ENCODE measurements around the gene IL1B.

IL1B gene

DNA sequence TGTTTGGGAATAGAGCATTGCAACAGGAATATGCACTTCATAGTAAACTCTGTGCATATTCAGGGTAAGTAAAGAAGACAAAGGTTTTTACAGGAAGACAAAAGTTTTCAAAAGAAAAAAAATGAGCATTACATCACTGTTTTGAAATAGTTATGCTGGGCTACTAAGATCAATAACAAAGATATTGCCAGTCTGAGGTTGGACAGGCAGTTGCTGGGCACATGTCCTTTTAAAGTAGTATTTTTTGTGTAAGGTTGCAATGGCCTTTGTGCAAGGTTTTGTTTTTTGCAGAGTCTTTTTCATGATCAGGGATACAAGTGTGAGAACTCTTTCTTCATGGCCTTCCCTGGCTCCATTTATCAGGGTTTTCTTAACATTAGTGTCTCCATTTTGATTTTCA is 16.2 kb downstream of the IL1B start:
- H3K79me2 ChIP-seq (ENCODE audit: insufficient read depth, low read depth): no peaks in the 10 kb centered on the region
- no peak overlapping the region for H3K4me3 ChIP-seq (IDR thresholded peaks at IDR 0.05; ENCODE audit: insufficient read depth, low read depth, low read length)
- H2AFZ ChIP-seq (ENCODE audit: low read depth): no peak overlapping the region
- no peak overlapping the region for H3K4me2 ChIP-seq
- no peak overlapping the region for H3K27ac ChIP-seq
- H4K20me1 ChIP-seq (ENCODE audit: insufficient read depth): no peaks in the 10 kb centered on the region
- no peak overlapping the region for H3K9ac ChIP-seq
- no peaks in the 10 kb centered on the region for H3K27me3 ChIP-seq (ENCODE audit: insufficient read depth, low read depth)
- TF ChIP-seq, protein P1, sequence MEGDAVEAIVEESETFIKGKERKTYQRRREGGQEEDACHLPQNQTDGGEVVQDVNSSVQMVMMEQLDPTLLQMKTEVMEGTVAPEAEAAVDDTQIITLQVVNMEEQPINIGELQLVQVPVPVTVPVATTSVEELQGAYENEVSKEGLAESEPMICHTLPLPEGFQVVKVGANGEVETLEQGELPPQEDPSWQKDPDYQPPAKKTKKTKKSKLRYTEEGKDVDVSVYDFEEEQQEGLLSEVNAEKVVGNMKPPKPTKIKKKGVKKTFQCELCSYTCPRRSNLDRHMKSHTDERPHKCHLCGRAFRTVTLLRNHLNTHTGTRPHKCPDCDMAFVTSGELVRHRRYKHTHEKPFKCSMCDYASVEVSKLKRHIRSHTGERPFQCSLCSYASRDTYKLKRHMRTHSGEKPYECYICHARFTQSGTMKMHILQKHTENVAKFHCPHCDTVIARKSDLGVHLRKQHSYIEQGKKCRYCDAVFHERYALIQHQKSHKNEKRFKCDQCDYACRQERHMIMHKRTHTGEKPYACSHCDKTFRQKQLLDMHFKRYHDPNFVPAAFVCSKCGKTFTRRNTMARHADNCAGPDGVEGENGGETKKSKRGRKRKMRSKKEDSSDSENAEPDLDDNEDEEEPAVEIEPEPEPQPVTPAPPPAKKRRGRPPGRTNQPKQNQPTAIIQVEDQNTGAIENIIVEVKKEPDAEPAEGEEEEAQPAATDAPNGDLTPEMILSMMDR (conservative IDR thresholded peaks at IDR 0.05; ENCODE audit: low read depth, low read length): no peak
- H3K36me3 ChIP-seq (ENCODE audit: insufficient read depth): no peaks in the 10 kb centered on the region
- peaks cover 10% of the 10 kb centered on the region for H3K4me1 ChIP-seq (ENCODE audit: low read depth, poor library complexity, severe bottlenecking)

DNA sequence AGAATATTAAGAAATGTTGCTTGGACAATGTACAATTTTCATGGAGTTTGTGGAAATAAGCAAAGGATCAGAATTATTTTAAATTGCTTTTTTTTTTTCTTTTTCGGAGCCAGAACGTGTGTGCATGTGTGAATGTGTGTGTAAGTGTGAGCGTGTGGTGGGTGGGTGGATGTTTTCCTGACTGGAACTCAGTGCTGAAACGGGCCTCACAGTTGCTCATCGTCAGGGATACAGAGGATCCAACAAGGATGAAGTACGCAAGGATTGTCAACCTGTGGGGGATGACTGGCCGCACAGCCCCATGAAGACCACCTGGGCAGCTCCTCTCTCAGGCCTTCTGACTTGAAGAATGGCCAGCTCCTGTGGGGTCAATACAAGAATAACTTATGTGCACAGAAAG is 17.5 kb downstream of the IL1B start:
- H3K9ac ChIP-seq: no peak overlapping the region
- H3K27ac ChIP-seq: no peak overlapping the region
- H4K20me1 ChIP-seq (ENCODE audit: insufficient read depth): no peaks in the 10 kb centered on the region
- TF ChIP-seq, protein P1 (conservative IDR thresholded peaks at IDR 0.05; ENCODE audit: low read depth, low read length): no peak
- peaks cover 10% of the 10 kb centered on the region for H3K4me1 ChIP-seq (ENCODE audit: low read depth, poor library complexity, severe bottlenecking)
- H3K27me3 ChIP-seq (ENCODE audit: insufficient read depth, low read depth): no peaks in the 10 kb centered on the region
- no peaks in the 10 kb centered on the region for H3K79me2 ChIP-seq (ENCODE audit: insufficient read depth, low read depth)
- H3K4me2 ChIP-seq: no peak overlapping the region
- no peaks in the 10 kb centered on the region for H3K36me3 ChIP-seq (ENCODE audit: insufficient read depth)
- no peak overlapping the region for H3K4me3 ChIP-seq (IDR thresholded peaks at IDR 0.05; ENCODE audit: insufficient read depth, low read depth, low read length)
- no peak overlapping the region for H2AFZ ChIP-seq (ENCODE audit: low read depth)

DNA sequence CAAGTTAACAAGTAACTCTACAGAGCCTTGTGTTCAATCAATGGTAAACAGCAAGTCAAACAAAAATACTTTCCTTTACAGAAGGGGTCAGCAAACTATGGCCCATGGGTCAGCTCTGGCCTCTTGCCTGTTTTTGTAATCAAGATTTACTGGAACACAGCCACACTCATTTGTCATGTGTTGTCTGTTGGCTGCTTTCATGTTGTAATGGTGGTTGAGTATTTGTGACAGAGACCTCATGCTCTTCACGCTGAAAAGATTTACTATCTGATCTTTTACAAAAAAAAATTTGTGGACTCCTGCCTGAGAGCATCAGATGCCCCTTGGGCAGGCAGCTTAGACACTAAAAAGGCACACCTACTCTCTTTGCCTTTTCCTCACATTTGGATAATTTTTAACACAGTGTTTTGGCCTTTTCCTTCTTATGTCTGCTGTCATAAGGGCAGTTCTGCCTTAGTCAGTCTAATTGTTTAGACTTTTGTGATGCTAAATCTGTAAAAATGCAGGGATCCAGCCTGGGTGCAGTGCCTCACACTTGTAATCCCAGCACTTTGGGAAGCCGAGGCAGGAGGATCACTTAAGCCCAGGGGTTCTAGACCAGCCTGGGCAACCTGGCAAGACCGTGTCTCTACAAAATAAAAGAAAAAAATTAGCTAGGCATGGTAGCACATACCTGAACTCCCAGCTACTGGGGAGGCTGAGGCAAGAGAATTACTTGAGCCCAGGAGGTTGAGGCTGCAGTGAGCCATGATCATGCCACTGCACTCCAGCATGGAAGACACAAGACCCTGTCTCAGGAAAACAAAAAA is 18.3 kb downstream of the IL1B start:
- H4K20me1 ChIP-seq (ENCODE audit: insufficient read depth): no peaks in the 10 kb centered on the region
- TF ChIP-seq, protein P1 (conservative IDR thresholded peaks at IDR 0.05; ENCODE audit: low read depth, low read length): no peak
- no peak overlapping the region for H3K27ac ChIP-seq
- no peaks in the 10 kb centered on the region for H3K27me3 ChIP-seq (ENCODE audit: insufficient read depth, low read depth)
- no peaks in the 10 kb centered on the region for H3K36me3 ChIP-seq (ENCODE audit: insufficient read depth)
- H2AFZ ChIP-seq (ENCODE audit: low read depth): no peak overlapping the region
- H3K4me2 ChIP-seq: no peak overlapping the region
- no peak overlapping the region for H3K9ac ChIP-seq
- no peaks in the 10 kb centered on the region for H3K79me2 ChIP-seq (ENCODE audit: insufficient read depth, low read depth)
- H3K4me3 ChIP-seq (IDR thresholded peaks at IDR 0.05; ENCODE audit: insufficient read depth, low read depth, low read length): no peak overlapping the region
- peaks cover 10% of the 10 kb centered on the region for H3K4me1 ChIP-seq (ENCODE audit: low read depth, poor library complexity, severe bottlenecking)

DNA sequence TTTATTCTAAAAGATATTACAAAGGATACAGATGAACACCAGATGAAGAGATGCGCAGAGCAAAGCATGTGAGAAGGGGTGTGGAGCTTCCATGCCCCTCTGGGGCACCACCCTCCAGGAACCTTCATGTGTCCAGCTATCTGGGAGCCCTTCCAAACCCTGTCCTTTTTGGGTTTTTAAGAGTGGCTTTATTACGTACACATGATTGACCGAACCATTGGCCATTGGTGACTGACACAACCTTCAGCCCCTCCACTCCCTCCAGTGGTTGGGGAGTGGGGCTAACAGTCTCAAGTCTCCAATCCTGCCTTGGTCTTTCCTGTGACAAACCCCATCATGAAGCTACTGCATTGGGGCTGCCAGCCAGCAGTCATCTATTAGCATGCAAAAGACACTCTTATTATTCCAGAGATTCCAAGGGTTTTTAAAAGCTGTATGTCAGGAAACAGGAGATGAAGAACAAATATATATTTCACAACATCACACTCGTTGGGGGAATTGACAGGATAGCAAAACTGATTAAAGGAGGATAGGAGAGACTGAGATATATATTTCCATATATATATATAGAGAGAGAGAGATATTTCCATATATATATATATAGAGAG is 19.4 kb downstream of the IL1B start:
- Histone ChIP-seq H3K79me2 (ENCODE audit: insufficient read depth, low read depth) (no peaks in the 10 kb centered on the region), H3K27me3 (ENCODE audit: insufficient read depth, low read depth) (no peaks in the 10 kb centered on the region), H2AFZ (ENCODE audit: low read depth) (no peak overlapping the region), H3K27ac (no peak overlapping the region), H4K20me1 (ENCODE audit: insufficient read depth) (no peaks in the 10 kb centered on the region), H3K4me3 (IDR thresholded peaks at IDR 0.05; ENCODE audit: insufficient read depth, low read depth, low read length) (no peak overlapping the region), H3K9ac (no peak overlapping the region), H3K4me2 (no peak overlapping the region), H3K36me3 (ENCODE audit: insufficient read depth) (no peaks in the 10 kb centered on the region), H3K4me1 (ENCODE audit: low read depth, poor library complexity, severe bottlenecking) (peaks cover 10% of the 10 kb centered on the region)
- TF ChIP-seq, protein P1 (conservative IDR thresholded peaks at IDR 0.05; ENCODE audit: low read depth, low read length): no peak
